KMS-11 (cell line): ENCODE results near the gene GFI1.

Experiments used
- H2AFZ ChIP-seq: fragments of 200-600 bp; sonication (generic); 2 replicates; pipeline ENCODE4 v1.6.1; 2016; ENCODE audit warnings: antibody characterized with exemption, mixed run types, low read depth
- H3K27ac ChIP-seq: fragments of 200-600 bp; sonication (generic); 2 replicates; pipeline ENCODE4 v1.6.1; 2016; ENCODE audit warnings: mild to moderate bottlenecking, mixed run types
- H3K27me3 ChIP-seq: fragments of 200-600 bp; sonication (generic); 2 replicates; pipeline ENCODE4 v1.6.1; 2017; ENCODE audit warnings: mild to moderate bottlenecking, low read depth, mixed run types, moderate library complexity; ENCODE audit not compliant: insufficient read depth
- H3K36me3 ChIP-seq: fragments of 200-600 bp; sonication (generic); 2 replicates; pipeline ENCODE4 v1.6.1; 2017; ENCODE audit warnings: mild to moderate bottlenecking, mixed run types; ENCODE audit not compliant: insufficient read depth
- H3K4me1 ChIP-seq: fragments of 200-600 bp; sonication (generic); 2 replicates; pipeline ENCODE4 v1.6.1; 2016; ENCODE audit warnings: mild to moderate bottlenecking, low read depth, mixed run types; ENCODE audit not compliant: poor library complexity, severe bottlenecking
- H3K4me2 ChIP-seq: fragments of 200-600 bp; sonication (generic); 2 replicates; pipeline ENCODE4 v1.7.0; 2016; ENCODE audit warnings: mild to moderate bottlenecking, mixed run types
- H3K4me3 ChIP-seq: fragments of 200-600 bp; sonication (generic); IDR thresholded peaks from 2 replicates; pipeline ENCODE4 v1.6.1; 2017; ENCODE audit warnings: low read depth, low read length, mixed read lengths; ENCODE audit not compliant: insufficient read depth
- H3K79me2 ChIP-seq: fragments of 200-600 bp; sonication (generic); 2 replicates; pipeline ENCODE4 v1.6.1; 2016; ENCODE audit warnings: low read depth, mixed run types; ENCODE audit not compliant: insufficient read depth
- H3K9ac ChIP-seq: fragments of 200-600 bp; sonication (generic); 2 replicates; pipeline ENCODE4 v1.6.1; 2016; ENCODE audit warnings: mild to moderate bottlenecking, mixed run types
- H4K20me1 ChIP-seq: fragments of 200-600 bp; sonication (generic); 2 replicates; pipeline ENCODE4 v1.6.1; 2016; ENCODE audit warnings: mild to moderate bottlenecking, mixed run types; ENCODE audit not compliant: insufficient read depth
- CTCF ChIP-seq: fragments of 200-600 bp; sonication (generic); conservative IDR thresholded peaks from 2 replicates; pipeline ENCODE4 v1.6.1; 2017; ENCODE audit warnings: low read depth, mild to moderate bottlenecking, antibody characterized with exemption, low read length, moderate library complexity, mixed read lengths

The GFI1 gene

GRCh38 chr1:92480200-92480812 lies 6.4 kb downstream of the GFI1 start:
- Histone ChIP-seq H3K4me1 (no peaks in the 10 kb centered on the region), H3K9ac (no peak overlapping the region), H2AFZ (no peak overlapping the region), H3K27ac (no peak overlapping the region), H3K36me3 (no peaks in the 10 kb centered on the region), H3K4me3 (no peak overlapping the region), H3K79me2 (no peaks in the 10 kb centered on the region), H3K4me2 (no peak overlapping the region), H3K27me3 (peaks cover 3% of the 10 kb centered on the region; the same call in 1 of the 2 replicates), H4K20me1 (no peaks in the 10 kb centered on the region)
- no peak for TF ChIP-seq CTCF

GRCh38 chr1:92479587-92479986 lies 7.1 kb downstream of the GFI1 start:
- Histone ChIP-seq H2AFZ (no peak overlapping the region), H3K9ac (no peak overlapping the region), H3K79me2 (no peaks in the 10 kb centered on the region), H3K4me2 (no peak overlapping the region), H3K27me3 (peaks cover 3% of the 10 kb centered on the region; the same call in 1 of the 2 replicates), H3K4me1 (no peaks in the 10 kb centered on the region), H3K4me3 (no peak overlapping the region), H3K36me3 (no peaks in the 10 kb centered on the region), H3K27ac (no peak overlapping the region), H4K20me1 (no peaks in the 10 kb centered on the region)
- no peak for TF ChIP-seq CTCF

GRCh38 chr1:92478393-92478792 lies 8.3 kb downstream of the GFI1 start:
- H3K27me3 ChIP-seq: no peaks in the 10 kb centered on the region
- H3K36me3 ChIP-seq: no peaks in the 10 kb centered on the region
- no peaks in the 10 kb centered on the region for H3K79me2 ChIP-seq
- no peaks in the 10 kb centered on the region for H3K4me1 ChIP-seq
- H2AFZ ChIP-seq: no peak overlapping the region
- H3K27ac ChIP-seq: no peak overlapping the region
- no peak overlapping the region for H3K4me3 ChIP-seq
- H4K20me1 ChIP-seq: no peaks in the 10 kb centered on the region
- H3K9ac ChIP-seq: no peak overlapping the region
- TF ChIP-seq CTCF: no peak
- H3K4me2 ChIP-seq: no peak overlapping the region

GRCh38 chr1:92476071-92476631 lies 10.6 kb downstream of the GFI1 start:
- Histone ChIP-seq H2AFZ (no peak overlapping the region), H3K4me1 (no peaks in the 10 kb centered on the region), H4K20me1 (no peaks in the 10 kb centered on the region), H3K27me3 (no peaks in the 10 kb centered on the region), H3K27ac (no peak overlapping the region), H3K79me2 (no peaks in the 10 kb centered on the region), H3K9ac (no peak overlapping the region), H3K4me2 (no peak overlapping the region), H3K36me3 (no peaks in the 10 kb centered on the region), H3K4me3 (no peak overlapping the region)
- no peak for TF ChIP-seq CTCF
